Measurements from ENCODE around the gene PGD.

DNA sequence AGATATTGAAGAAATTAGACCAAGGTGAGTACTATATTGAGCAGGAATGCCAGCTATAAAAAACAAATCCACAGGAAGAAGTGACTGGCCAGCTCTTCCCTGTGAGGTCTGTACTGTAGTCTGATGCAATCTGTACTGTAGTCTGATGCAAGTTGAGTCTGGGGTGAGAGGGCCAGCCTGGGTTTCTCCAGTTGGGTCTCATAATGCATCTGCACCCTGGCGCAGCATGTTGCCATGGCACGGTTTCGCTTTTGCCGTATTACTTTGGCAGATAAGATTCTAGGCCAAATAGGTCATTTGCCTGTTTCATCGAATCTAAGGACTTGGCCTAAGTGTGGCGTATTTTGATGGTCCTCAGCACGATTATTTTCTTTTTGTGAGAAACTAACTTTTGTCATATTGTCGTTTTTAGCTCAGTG is 24.4 kb upstream of the PGD start:
- TF ChIP-seq, protein P1, sequence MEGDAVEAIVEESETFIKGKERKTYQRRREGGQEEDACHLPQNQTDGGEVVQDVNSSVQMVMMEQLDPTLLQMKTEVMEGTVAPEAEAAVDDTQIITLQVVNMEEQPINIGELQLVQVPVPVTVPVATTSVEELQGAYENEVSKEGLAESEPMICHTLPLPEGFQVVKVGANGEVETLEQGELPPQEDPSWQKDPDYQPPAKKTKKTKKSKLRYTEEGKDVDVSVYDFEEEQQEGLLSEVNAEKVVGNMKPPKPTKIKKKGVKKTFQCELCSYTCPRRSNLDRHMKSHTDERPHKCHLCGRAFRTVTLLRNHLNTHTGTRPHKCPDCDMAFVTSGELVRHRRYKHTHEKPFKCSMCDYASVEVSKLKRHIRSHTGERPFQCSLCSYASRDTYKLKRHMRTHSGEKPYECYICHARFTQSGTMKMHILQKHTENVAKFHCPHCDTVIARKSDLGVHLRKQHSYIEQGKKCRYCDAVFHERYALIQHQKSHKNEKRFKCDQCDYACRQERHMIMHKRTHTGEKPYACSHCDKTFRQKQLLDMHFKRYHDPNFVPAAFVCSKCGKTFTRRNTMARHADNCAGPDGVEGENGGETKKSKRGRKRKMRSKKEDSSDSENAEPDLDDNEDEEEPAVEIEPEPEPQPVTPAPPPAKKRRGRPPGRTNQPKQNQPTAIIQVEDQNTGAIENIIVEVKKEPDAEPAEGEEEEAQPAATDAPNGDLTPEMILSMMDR (conservative IDR thresholded peaks at IDR 0.05; ENCODE audit: low read depth in 2 of 2), result no peak
- TF ChIP-seq POLR2AphosphoS5 (IDR thresholded peaks at IDR 0.05; ENCODE audit: low read depth) (no peak), EZH2 (IDR thresholded peaks at IDR 0.05; ENCODE audit: low read depth, unreplicated experiment) (no peak), CREB1 (CRISPR knock-in tag; IDR thresholded peaks at IDR 0.05; ENCODE audit: low read depth) (no peak)
- TF ChIP-seq, protein P2, sequence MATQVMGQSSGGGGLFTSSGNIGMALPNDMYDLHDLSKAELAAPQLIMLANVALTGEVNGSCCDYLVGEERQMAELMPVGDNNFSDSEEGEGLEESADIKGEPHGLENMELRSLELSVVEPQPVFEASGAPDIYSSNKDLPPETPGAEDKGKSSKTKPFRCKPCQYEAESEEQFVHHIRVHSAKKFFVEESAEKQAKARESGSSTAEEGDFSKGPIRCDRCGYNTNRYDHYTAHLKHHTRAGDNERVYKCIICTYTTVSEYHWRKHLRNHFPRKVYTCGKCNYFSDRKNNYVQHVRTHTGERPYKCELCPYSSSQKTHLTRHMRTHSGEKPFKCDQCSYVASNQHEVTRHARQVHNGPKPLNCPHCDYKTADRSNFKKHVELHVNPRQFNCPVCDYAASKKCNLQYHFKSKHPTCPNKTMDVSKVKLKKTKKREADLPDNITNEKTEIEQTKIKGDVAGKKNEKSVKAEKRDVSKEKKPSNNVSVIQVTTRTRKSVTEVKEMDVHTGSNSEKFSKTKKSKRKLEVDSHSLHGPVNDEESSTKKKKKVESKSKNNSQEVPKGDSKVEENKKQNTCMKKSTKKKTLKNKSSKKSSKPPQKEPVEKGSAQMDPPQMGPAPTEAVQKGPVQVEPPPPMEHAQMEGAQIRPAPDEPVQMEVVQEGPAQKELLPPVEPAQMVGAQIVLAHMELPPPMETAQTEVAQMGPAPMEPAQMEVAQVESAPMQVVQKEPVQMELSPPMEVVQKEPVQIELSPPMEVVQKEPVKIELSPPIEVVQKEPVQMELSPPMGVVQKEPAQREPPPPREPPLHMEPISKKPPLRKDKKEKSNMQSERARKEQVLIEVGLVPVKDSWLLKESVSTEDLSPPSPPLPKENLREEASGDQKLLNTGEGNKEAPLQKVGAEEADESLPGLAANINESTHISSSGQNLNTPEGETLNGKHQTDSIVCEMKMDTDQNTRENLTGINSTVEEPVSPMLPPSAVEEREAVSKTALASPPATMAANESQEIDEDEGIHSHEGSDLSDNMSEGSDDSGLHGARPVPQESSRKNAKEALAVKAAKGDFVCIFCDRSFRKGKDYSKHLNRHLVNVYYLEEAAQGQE (IDR thresholded peaks at IDR 0.05; ENCODE audit: unreplicated experiment), result no peak

Data from GM23338 (cell line).